Suppressor macrophage treated with lipopolysaccharide for 4 hours (primary cell): ENCODE results near the gene WWOX.

Experiments
- DNase-seq: peaks from one replicate; pipeline ENCODE4 v3.0.0-alpha.2; 2020

The WWOX gene

DNA sequence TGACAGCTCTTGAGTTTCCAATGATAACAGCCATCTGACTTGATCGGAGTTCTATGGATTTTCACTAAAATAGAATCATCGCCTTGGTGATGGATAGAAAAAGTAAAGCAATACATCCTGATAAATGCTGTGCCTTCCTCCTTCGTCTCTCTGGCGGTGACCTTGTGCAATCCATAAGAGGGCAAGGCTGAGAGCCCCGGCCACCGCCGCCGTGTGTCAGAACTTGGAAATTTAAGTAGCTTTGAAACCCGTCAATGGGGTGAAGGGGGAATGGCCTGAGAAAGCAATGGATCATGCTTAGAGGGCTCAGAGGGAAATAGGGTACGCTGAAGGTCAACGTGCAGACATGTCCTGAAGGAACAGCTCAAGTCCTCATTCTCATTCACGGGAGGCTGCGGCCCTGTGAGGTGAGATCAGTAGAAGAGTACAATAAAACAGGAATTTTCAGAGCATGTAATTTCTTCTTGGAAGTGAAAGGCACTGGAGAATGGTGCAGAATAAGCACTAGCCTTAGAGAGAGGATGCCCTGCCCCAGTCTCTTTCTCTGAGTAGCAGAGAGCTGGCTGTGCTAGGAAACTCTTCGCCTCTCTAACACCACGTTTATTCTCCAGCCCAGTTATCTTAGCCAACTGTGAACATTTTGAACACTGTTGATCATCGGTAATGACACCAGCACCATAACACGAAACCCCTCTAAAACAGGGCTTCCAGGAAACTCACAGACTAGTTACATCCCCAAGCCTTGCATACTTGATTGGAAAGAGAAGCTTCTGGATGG lies 573.5 kb downstream of the WWOX start:
- DNase-seq, result no peak

DNA sequence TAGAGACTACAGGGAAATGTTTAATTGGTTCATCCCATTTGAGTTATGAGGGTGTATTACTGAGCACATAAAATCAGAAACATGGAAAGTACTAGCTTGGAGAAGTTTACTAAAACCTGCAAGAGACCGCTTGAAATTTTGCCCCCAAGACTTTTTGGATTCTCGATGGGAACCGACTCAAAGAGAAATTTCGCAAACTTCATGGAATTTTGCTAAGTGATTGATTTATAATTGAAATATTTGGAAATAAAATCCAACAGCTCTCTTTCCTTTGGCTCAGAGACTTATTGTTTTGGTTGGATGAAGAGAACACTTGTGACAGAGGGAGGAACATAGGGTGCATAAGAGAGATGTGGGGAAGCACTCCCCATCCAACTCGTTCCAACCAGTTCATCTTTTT lies 574.4 kb downstream of the WWOX start:
- DNase-seq, result no peak

DNA sequence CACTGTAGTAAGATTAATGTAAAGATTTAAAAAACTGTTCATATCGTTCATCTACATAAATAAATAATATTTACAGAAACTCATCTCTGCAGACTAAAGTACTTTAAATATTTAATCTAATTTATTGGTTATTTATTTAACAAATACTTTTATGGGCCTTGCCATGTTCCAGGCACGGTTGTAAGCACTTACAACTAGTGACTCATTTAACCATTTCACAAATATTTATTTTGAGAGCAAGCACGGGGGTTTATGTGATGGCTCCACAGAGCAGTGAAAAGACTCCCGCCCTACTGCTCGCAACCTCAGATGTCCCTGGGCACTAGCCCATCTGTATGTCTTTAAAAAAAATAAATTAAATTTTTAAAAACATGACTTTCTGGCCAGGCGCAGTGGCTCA lies 575.9 kb downstream of the WWOX start:
- DNase-seq, result no peak

GRCh38 chr16:78675951-78676792 lies 576.7 kb downstream of the WWOX start:
- DNase-seq, result no peak

- no peak for DNase-seq
These were observed 577.8 kb downstream of the WWOX start for GRCh38 chr16:78677181-78677731.

- no peak for DNase-seq
These were observed 580.1 kb downstream of the WWOX start for GRCh38 chr16:78679546-78679945.

DNA sequence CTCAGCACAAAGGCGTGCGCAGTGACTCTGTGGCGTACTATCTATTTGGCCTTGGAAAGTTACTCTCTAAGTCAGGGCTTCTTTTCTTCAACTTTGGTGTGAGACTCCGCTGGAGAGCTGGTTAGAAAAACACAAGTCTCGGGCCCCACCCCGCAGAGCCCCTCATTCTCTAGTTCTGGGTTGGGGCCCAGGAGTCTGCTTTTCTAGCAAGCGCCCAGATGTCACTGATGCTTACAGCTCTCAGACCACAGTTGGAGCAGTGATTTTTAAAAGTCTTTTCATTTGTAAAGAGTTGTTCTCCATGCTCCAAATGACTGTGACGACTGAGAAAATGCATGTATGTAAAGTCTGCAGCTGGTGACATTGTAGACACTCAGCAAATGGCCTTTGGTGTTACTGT lies 582.3 kb downstream of the WWOX start:
- DNase-seq, result no peak

- DNase-seq, result peak; percentile 4
These were observed 584.7 kb downstream of the WWOX start for GRCh38 chr16:78684030-78684611.

- DNase-seq, result no peak
These were observed 585.4 kb downstream of the WWOX start for GRCh38 chr16:78684655-78685375.

DNA sequence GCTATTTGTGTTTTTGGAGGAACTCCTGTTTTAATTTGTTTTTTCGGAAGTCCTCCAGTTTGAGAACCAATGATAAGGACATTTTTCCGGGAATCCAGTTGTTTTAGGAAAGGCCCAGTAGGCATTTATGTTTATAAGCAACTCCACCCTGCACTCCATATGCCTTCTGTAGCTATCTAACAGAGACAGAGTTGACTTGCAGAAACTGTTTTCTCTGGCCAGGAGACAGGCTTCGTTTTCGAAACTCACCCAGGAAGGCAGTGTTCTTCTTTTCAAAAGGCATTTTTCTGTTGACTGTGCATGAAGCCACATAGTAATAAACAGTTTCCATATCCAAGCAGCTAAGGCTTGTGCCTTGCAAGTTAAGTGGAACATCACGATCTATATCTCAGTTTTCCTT lies 587.1 kb downstream of the WWOX start:
- no peak for DNase-seq

DNA sequence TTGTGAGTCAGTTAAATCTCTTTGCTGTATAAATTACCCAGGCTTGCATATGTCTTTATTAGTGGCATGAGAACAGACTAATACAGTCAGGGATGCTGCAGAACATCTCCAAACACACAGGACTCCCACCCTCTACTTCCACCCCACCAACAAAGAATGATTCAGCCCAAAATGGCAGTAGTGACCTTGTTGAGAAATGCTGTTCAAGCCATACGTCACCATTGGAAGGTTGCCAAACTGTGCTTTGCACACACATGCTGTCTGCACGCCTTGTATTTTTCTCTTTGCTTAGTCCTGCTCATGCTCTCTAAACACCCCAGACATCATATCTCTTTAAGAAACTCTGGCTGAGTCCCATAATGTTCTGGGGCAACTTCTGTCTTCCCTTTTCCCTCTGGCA lies 589.6 kb downstream of the WWOX start:
- no peak for DNase-seq

DNA sequence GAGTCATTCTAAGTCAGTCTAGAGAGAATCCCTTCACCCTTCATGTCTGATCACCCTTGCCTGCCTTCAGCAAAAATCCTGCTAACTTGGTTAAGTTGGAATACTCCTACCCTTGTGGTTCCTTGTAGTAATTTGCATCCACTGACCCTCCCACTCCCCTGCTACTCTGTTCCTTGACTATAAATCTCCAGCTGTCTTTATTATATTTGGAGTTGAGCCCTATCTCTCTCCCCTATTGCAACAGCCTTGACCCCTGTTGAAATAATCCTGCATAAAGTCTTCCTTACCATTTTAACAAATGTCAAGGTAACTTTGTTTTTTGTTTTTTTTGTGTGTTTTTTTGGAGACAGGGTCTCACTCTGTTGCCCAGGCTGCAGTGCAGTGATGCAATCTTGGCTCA lies 590.1 kb downstream of the WWOX start:
- DNase-seq, result no peak

DNA sequence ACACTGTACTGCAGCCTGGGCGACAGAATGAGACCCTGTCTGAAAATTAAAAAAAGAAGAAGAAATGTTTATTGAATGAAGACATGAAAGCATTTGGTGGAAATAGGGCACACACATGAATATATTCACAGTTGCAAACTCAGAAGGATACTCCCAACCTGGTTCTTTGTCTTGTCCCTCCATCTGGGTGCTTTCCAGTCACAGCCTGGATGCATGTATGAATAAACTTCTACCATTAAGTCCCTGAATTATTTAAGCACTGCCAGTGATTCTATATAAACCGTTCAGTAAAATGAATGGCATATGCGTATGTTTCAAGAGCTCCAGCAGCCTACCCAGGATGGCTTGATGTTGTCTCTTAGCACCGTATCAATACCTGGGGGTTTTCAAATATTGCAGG lies 591.1 kb downstream of the WWOX start:
- DNase-seq, result no peak

- DNase-seq, result peak; percentile 12
These were observed 592.3 kb downstream of the WWOX start for GRCh38 chr16:78691746-78692145.

- DNase-seq, result no peak
These were observed 594.0 kb downstream of the WWOX start for GRCh38 chr16:78693496-78693895.

- no peak for DNase-seq
These were observed 595.0 kb downstream of the WWOX start for GRCh38 chr16:78694414-78694813.

GRCh38 chr16:78695391-78695790 lies 595.9 kb downstream of the WWOX start:
- DNase-seq, result no peak

DNA sequence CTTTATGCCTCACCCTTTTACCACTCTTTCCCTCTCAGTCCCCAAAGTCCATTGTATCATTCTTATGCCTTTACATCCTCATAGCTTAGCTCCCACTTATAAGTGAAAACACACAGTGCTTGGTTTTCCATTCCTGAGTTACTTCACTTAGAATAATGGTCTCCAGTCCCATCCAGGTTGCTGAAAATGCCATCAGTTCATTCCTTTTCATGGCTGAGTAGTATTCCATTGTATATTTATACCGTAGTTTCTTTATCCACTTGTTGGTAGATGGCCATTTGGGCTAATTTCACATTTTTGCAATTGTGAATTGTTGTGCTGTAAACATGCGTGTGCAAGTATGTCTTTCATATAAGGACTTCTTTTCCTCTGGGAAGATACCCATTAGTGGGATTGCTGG lies 597.3 kb downstream of the WWOX start:
- no peak for DNase-seq

DNA sequence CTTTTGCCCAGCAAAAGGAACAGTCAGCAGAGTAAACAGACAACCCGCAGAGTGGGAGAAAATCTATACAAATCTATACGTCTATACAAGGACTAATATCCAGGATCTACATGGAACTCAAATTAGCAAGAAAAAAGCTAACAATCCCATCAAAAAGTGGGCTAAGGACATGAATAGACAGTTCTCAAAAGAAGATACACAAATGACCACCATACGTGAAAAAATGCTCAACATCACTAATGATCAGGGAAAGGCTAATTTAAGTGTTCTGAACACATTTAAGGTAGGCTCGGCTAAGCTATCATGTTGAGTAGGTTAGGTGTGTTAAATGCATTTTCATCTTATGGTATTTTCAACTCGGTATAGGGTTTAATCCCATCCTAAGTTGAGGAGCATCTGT lies 598.0 kb downstream of the WWOX start:
- DNase-seq, result no peak

DNA sequence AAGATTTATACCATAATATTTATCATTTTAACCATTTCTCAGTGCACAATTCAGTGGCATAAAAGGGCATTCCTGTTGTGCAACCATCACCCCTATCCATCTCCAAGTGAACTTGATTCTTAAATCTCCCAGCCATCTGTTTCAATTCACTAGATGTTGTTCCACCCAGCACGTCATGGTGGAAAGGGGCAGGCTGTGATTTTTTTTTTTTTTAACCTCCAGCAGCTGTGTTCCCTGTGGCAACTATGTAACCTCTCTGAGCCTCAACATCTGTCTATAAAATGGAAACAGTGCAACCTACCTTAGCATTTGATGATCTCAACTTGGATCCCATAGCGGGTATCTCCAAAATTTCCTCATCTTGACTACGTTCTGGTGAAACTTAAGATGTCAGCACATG lies 604.5 kb downstream of the WWOX start:
- DNase-seq, result no peak

DNA sequence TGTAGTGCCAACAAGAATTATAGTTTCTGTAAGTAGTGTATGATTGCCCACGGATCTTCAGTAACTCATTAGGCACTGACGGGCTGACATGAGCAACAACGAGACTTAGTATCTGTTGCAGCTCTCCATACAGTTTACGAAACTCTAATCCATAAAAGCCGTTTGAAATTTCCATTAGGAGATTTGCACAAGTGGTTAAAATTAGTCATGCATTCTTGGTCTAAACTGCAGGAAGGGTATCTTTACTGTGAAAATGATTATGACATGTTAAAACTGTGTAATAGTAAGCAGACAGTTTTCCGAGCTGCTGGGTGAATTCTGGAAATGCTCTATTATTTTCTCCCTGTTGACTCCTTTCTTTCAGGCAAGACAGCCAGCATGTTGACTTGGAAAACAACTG lies 605.0 kb downstream of the WWOX start:
- DNase-seq, result no peak

DNA sequence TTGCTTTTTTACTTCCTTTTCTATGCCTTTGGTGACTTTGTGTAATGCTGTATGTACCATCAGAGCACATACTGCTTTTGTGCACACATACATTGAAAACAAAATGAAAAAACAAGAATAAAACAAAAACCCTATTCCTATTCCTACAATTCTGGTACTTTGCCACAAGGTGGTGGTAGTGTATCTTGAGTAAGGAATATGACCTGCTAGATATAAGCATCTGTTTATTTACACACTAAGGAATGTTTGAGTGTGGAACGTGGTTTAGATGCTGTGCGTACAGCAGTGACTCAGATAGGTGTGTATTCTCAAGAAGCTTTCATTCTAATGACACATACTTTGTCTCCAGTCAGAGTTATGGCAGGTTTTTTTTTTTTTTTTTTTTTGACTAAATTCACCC lies 606.2 kb downstream of the WWOX start:
- peak; percentile 52 for DNase-seq

DNA sequence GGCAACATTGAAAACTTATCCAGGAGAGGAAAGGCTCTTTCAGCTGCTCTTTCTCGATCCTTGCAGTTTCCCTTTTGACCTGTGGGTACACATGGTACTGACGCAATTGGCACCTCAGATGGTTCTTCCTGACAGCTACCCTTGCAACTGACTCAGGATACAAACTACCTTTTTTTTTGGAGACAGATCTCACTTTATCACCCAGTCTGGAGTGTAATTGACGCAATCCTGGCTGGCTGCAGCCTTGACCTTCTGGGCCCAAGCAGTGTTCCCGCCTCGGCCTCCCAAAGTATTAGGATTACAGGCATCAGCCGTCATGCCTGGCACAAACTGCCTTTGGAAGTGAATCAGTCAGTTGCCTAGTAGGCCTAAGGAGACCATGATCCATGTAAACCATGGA lies 607.2 kb downstream of the WWOX start:
- DNase-seq, result no peak
